Colonic mucosa (tissue), 4 donors: ENCODE results near the gene CCAR1. TPM values are rescaled to one million over a fixed set of nuclear protein-coding genes. Genes with fewer than 3 reads are reported as not detected.
"Not testable (repeated sequence)": the region's sequence is repeated elsewhere in the genome, so short reads cannot be mapped to it uniquely, and the experiment has no call there.

Source experiments
- DNase-seq: peaks from one replicate; pipeline ENCODE4 v3.0.0-alpha.2; 2020
- H3K27ac ChIP-seq: fragments of 200-600 bp; one replicate; pipeline ENCODE4 v1.8.0; 2021
- H3K27me3 ChIP-seq: fragments of 200-600 bp; one replicate; pipeline ENCODE4 v1.8.0; 2021
- H3K36me3 ChIP-seq: fragments of 200-600 bp; one replicate; pipeline ENCODE4 v1.8.0; 2021
- H3K4me1 ChIP-seq: fragments of 200-600 bp; one replicate; pipeline ENCODE4 v1.8.0; 2021; ENCODE audit warnings: mild to moderate bottlenecking
- H3K4me3 ChIP-seq: fragments of 200-600 bp; one replicate; pipeline ENCODE4 v1.8.0; 2021
- H3K9ac ChIP-seq, 2 donors: one replicate each; pipeline ENCODE4 v1.7.0; 2013; ENCODE audit warnings: control low read depth in 2 of 2, low read depth in 2 of 2, low read length in 2 of 2
- H3K9me3 ChIP-seq: fragments of 200-600 bp; one replicate; pipeline ENCODE4 v1.8.0; 2021
- intact Hi-C: fragments of 100-400 bp; cut with DNase I; formaldehyde crosslinking; loops from one replicate; pipeline ENCODE4 v1.14.1; 2022
- microRNA-seq: library from miRNA; unstranded; fragments of <30 nt; microRNA quantifications from one replicate; pipeline ENCODE4, GENCODE V29; 2019
- total RNA-seq, 2 donors: library from RNA; stranded (reverse); fragmentation: NEBNext Ultra II Directional in 1 of 2; extraction: Animal tissue kit (Norgen Biotek cat#: 25700) in 1 of 2; gene quantifications; one replicate each; pipeline ENCODE4 v1.2.1, GENCODE V29; 2021
- TF ChIP-seq, protein P1 (sequence below): fragments of 200-600 bp; IDR thresholded peaks from one replicate; pipeline ENCODE4 v1.8.0; 2022; ENCODE audit warnings: antibody characterized with exemption, mild to moderate bottlenecking
- donor health status: healthy.
- donor health status: DM: no; HTN: no; CAD: no.
- donor health status: DM: no; HTN: no; CAD: no.

CCAR1 gene
- total RNA-seq, 2 donors from 2014 or later: 46.5 to 62.8 TPM

GRCh38 chr10:68837626-68838322, 116.7 kb downstream of the CCAR1 start:
- H3K9ac ChIP-seq: no peak overlapping the region
- no peaks in the 10 kb centered on the region for H3K27me3 ChIP-seq
- H3K27ac ChIP-seq: no peak overlapping the region
- H3K9me3 ChIP-seq: no peaks in the 10 kb centered on the region
- DNase-seq: no peak
- no peaks in the 10 kb centered on the region for H3K36me3 ChIP-seq
- TF ChIP-seq, protein P1, sequence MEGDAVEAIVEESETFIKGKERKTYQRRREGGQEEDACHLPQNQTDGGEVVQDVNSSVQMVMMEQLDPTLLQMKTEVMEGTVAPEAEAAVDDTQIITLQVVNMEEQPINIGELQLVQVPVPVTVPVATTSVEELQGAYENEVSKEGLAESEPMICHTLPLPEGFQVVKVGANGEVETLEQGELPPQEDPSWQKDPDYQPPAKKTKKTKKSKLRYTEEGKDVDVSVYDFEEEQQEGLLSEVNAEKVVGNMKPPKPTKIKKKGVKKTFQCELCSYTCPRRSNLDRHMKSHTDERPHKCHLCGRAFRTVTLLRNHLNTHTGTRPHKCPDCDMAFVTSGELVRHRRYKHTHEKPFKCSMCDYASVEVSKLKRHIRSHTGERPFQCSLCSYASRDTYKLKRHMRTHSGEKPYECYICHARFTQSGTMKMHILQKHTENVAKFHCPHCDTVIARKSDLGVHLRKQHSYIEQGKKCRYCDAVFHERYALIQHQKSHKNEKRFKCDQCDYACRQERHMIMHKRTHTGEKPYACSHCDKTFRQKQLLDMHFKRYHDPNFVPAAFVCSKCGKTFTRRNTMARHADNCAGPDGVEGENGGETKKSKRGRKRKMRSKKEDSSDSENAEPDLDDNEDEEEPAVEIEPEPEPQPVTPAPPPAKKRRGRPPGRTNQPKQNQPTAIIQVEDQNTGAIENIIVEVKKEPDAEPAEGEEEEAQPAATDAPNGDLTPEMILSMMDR: no peak
- no peaks in the 10 kb centered on the region for H3K4me1 ChIP-seq
- no peak overlapping the region for H3K4me3 ChIP-seq
- intact Hi-C loops: no loop called here

GRCh38 chr10:68840650-68841049, 119.6 kb downstream of the CCAR1 start:
- H3K27ac ChIP-seq, H3K4me1 ChIP-seq, intact Hi-C loops, DNase-seq, H3K36me3 ChIP-seq, H3K27me3 ChIP-seq, H3K9me3 ChIP-seq, H3K4me3 ChIP-seq, H3K9ac ChIP-seq: not testable (repeated sequence)

Small RNA genes within 50 kb of the gene (microRNA-seq; reads per million reads assigned to microRNA genes)
- not detected for gene MIR1254-1

Other genes starting within 250 kb of the CCAR1 start
- 10 to 100 TPM in 1 of 2 donors, 1 to 10 TPM in 1; 7.7 to 16.4 TPM for gene DNA2, start 249.3 kb upstream of the CCAR1 start, total RNA-seq
- gene SLC25A16, start 193.7 kb upstream of the CCAR1 start, total RNA-seq: 10 to 100 TPM; 18.7 to 19.7 TPM
- gene TET1, start 160.9 kb upstream of the CCAR1 start, total RNA-seq: 1 to 10 TPM in 1 of 2 donors, under 1 TPM in 1; 0.57 to 1.1 TPM
- gene STOX1, start 106.3 kb downstream of the CCAR1 start, total RNA-seq: 1 to 10 TPM in 1 of 2 donors, under 1 TPM in 1; 0.74 to 3.2 TPM
- 10 to 100 TPM; 22.6 to 24.1 TPM for gene DDX50, start 180.1 kb downstream of the CCAR1 start, total RNA-seq
- 10 to 100 TPM; 42.8 to 47.5 TPM for gene DDX21, start 234.9 kb downstream of the CCAR1 start, total RNA-seq